Choroid plexus epithelial cell (primary cell): ENCODE results near the gene CLEC18B.
A peak's percentile ranks its signal among the peaks of the same experiment; 100 is the strongest.
"Not testable (repeated sequence)": the region's sequence is repeated elsewhere in the genome, so short reads cannot be mapped to it uniquely, and the experiment has no call there.

Experiments used
- DNase-seq: peaks from one replicate; pipeline ENCODE4 v3.0.0-alpha.2; 2010; ENCODE audit warnings: low read depth
- H3K4me3 ChIP-seq: 2 replicates; pipeline ENCODE4 v1.5.1; 2011; ENCODE audit warnings: low read depth, mild to moderate bottlenecking, control low read depth, low read length, moderate library complexity

The CLEC18B gene

GRCh38 chr16:74412138-74412774 lies 9.0 kb downstream of the CLEC18B start:
- not testable (repeated sequence) for DNase-seq, H3K4me3 ChIP-seq

- DNase-seq, H3K4me3 ChIP-seq: not testable (repeated sequence)
These were observed 10.3 kb downstream of the CLEC18B start for GRCh38 chr16:74410981-74411380.

GRCh38 chr16:74410057-74410957 lies 11.0 kb downstream of the CLEC18B start:
- DNase-seq, H3K4me3 ChIP-seq: not testable (repeated sequence)

GRCh38 chr16:74409185-74409981 lies 11.9 kb downstream of the CLEC18B start:
- H3K4me3 ChIP-seq, DNase-seq: not testable (repeated sequence)

GRCh38 chr16:74407362-74407705 lies 13.9 kb downstream of the CLEC18B start:
- H3K4me3 ChIP-seq = peak overlapping the region; percentile 38
- not testable (repeated sequence) for DNase-seq

- DNase-seq, H3K4me3 ChIP-seq: not testable (repeated sequence)
These were observed 14.5 kb downstream of the CLEC18B start for GRCh38 chr16:74406600-74407361.

- not testable (repeated sequence) for DNase-seq, H3K4me3 ChIP-seq
These were observed 16.9 kb downstream of the CLEC18B start for GRCh38 chr16:74404148-74404933.

- not testable (repeated sequence) for DNase-seq, H3K4me3 ChIP-seq
These were observed 21.0 kb downstream of the CLEC18B start for GRCh38 chr16:74400238-74400637.

- DNase-seq, H3K4me3 ChIP-seq: not testable (repeated sequence)
These were observed 22.9 kb downstream of the CLEC18B start for GRCh38 chr16:74398212-74398895.

- peak; percentile 6 for DNase-seq
- H3K4me3 ChIP-seq = not testable (repeated sequence)
These were observed 24.7 kb downstream of the CLEC18B start for GRCh38 chr16:74396521-74397017.

GRCh38 chr16:74394604-74395003 lies 26.7 kb downstream of the CLEC18B start:
- not testable (repeated sequence) for DNase-seq, H3K4me3 ChIP-seq

GRCh38 chr16:74394131-74394530 lies 27.1 kb downstream of the CLEC18B start:
- not testable (repeated sequence) for H3K4me3 ChIP-seq, DNase-seq

- H3K4me3 ChIP-seq = not testable (repeated sequence)
These were observed 29.7 kb downstream of the CLEC18B start for GRCh38 chr16:74391454-74392050.

GRCh38 chr16:74382339-74383034 lies 38.8 kb downstream of the CLEC18B start:
- not testable (repeated sequence) for DNase-seq, H3K4me3 ChIP-seq

More at GRCh38 chr16:74391454-74392050, 29.7 kb downstream of the CLEC18B start:
- not testable (repeated sequence) for DNase-seq

- not testable (repeated sequence) for DNase-seq, H3K4me3 ChIP-seq
These were observed 47.5 kb downstream of the CLEC18B start for GRCh38 chr16:74373847-74374184.
